GM18858 (cell line): ENCODE data around the gene VWA8.
"Not testable (repeated sequence)": the region's sequence is repeated elsewhere in the genome, so short reads cannot be mapped to it uniquely, and the experiment has no call there.

ENCODE experiments used
- ATAC-seq: cut with Tn5 transposase; IDR thresholded peaks from one replicate; pipeline ENCODE4 v1.9.1; 2021; ENCODE audit not compliant: unreplicated experiment

The VWA8 gene

GRCh38 chr13:41811588-41812021, 149.3 kb downstream of the VWA8 start:
- ATAC-seq: peak; percentile 43

GRCh38 chr13:41809962-41810361, 150.9 kb downstream of the VWA8 start:
- no peak for ATAC-seq

GRCh38 chr13:41803445-41803735, 157.5 kb downstream of the VWA8 start:
- not testable (repeated sequence) for ATAC-seq

- no peak for ATAC-seq
Measured at GRCh38 chr13:41802684-41803444, 158.0 kb downstream of the VWA8 start.

GRCh38 chr13:41802043-41802683, 158.7 kb downstream of the VWA8 start:
- ATAC-seq: no peak

- no peak for ATAC-seq
Measured at GRCh38 chr13:41791056-41791455, 169.9 kb downstream of the VWA8 start.

- no peak for ATAC-seq
Measured at GRCh38 chr13:41788552-41788951, 172.4 kb downstream of the VWA8 start.

GRCh38 chr13:41785402-41786172, 175.3 kb downstream of the VWA8 start:
- ATAC-seq: no peak

GRCh38 chr13:41782086-41782485, 178.8 kb downstream of the VWA8 start:
- ATAC-seq: no peak

- no peak for ATAC-seq
Measured at GRCh38 chr13:41780715-41781706, 179.9 kb downstream of the VWA8 start.

GRCh38 chr13:41775251-41775650, 185.7 kb downstream of the VWA8 start:
- no peak for ATAC-seq

GRCh38 chr13:41774605-41775218, 186.2 kb downstream of the VWA8 start:
- no peak for ATAC-seq

- no peak for ATAC-seq
Measured at GRCh38 chr13:41767801-41768200, 193.1 kb downstream of the VWA8 start.

- ATAC-seq: no peak
Measured at GRCh38 chr13:41766439-41766838, 194.5 kb downstream of the VWA8 start.

- no peak for ATAC-seq
Measured at GRCh38 chr13:41765813-41766212, 195.1 kb downstream of the VWA8 start.

- no peak for ATAC-seq
Measured at GRCh38 chr13:41765020-41765419, 195.9 kb downstream of the VWA8 start.

- no peak for ATAC-seq
Measured at GRCh38 chr13:41764558-41764957, 196.4 kb downstream of the VWA8 start.

- ATAC-seq: no peak
Measured at GRCh38 chr13:41763782-41764181, 197.1 kb downstream of the VWA8 start.

GRCh38 chr13:41762796-41763195, 198.1 kb downstream of the VWA8 start:
- ATAC-seq: no peak

- ATAC-seq: no peak
Measured at GRCh38 chr13:41756198-41756880, 204.6 kb downstream of the VWA8 start.
